Osteoblast (primary cell): ENCODE results near the gene ARHGAP40. TPM values are rescaled to one million over a fixed set of nuclear protein-coding genes. Genes with fewer than 3 reads are reported as not detected.

ENCODE experiments used
- DNase-seq: peaks from one replicate; pipeline ENCODE4 v3.0.0; 2011; ENCODE audit warnings: low spot score, mixed read lengths; ENCODE audit not compliant: insufficient read length; ENCODE audit errors: missing footprints
- H2AFZ ChIP-seq: 2 replicates; pipeline ENCODE4 v1.6.0; 2011; ENCODE audit warnings: mild to moderate bottlenecking, low read length
- H3K27ac ChIP-seq: 2 replicates; pipeline ENCODE4 v1.5.1; 2011; ENCODE audit warnings: mild to moderate bottlenecking, low read depth, low read length, moderate library complexity
- H3K27me3 ChIP-seq: 2 replicates; pipeline ENCODE4 v1.6.0; 2012; ENCODE audit warnings: mild to moderate bottlenecking, control low read depth, inconsistent platforms, low read length, moderate library complexity; ENCODE audit not compliant: insufficient read depth
- H3K36me3 ChIP-seq: 2 replicates; pipeline ENCODE4 v1.5.1; 2011; ENCODE audit warnings: mild to moderate bottlenecking, low read length, control low read depth, moderate library complexity; ENCODE audit not compliant: insufficient read depth
- H3K4me1 ChIP-seq: 2 replicates; pipeline ENCODE4 v1.5.1; 2011; ENCODE audit warnings: mild to moderate bottlenecking, low read length, control low read depth, moderate library complexity; ENCODE audit not compliant: insufficient read depth
- H3K4me2 ChIP-seq: 2 replicates; pipeline ENCODE4 v1.6.0; 2011; ENCODE audit warnings: mild to moderate bottlenecking, low read length; ENCODE audit not compliant: insufficient read depth
- H3K4me3 ChIP-seq: fragments of 200-600 bp; sonication (generic); 3 replicates; pipeline ENCODE4 v1.5.1; 2012; ENCODE audit warnings: mild to moderate bottlenecking, low read length, inconsistent platforms; ENCODE audit not compliant: insufficient read depth
- H3K79me2 ChIP-seq: 2 replicates; pipeline ENCODE4 v1.6.0; 2012; ENCODE audit warnings: mild to moderate bottlenecking, low read length, control low read depth, inconsistent platforms; ENCODE audit not compliant: insufficient read depth
- H3K9me3 ChIP-seq: 2 replicates; pipeline ENCODE4 v1.5.1; 2011; ENCODE audit warnings: low read depth, low read length, control low read depth
- H4K20me1 ChIP-seq: 2 replicates; pipeline ENCODE4 v1.6.0; 2012; ENCODE audit warnings: mild to moderate bottlenecking, low read length, control low read depth; ENCODE audit not compliant: insufficient read depth
- total RNA-seq: library from RNA; depleted of rRNA; stranded (reverse); fragments of >200 nt; gene quantifications from 2 replicates; pipeline ENCODE4 v1.2.3, GENCODE V29; 2012
- TF ChIP-seq, protein P1 (sequence below): IDR thresholded peaks from 2 replicates; pipeline ENCODE4 v1.5.1; 2011; ENCODE audit warnings: mild to moderate bottlenecking, low read depth, low read length, moderate library complexity; ENCODE audit errors: extremely low read depth

ARHGAP40 gene
- total RNA-seq, 1 donor = not detected

DNA sequence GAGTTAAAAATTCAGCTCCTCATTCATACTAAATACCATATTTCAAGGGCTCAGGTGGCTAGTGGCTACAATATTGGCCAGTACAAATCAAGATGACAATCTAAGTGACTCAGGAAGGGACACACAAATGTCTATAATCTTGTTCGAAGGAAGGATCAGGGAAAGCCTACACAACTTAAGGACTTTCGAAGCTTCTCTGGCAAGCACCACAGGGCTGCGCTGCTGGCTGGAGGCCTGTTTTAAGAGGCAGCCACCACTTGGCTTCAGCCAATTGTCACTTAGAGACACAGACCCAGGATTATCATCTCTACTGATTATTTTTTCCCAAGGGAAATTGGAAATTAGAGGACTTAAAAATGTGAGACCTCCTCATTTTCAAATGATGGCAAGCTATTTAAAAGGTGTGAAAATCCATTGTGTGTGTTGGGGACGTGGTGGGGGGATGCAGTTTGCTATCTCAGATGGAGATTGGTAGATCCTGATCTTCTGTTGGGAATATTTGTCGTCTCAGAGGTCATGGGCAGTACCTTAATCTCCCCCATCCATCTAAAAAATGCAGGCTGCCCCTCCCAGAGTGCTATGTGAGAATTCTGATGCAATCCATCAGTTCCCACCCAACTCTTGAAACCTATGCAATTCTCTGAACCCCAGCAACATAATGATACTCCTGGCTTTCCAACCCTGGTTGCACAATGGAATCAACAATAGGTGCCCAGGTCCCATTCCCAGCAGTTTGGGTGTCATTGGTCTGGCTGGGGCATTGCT is 11.3 kb downstream of the ARHGAP40 start:
- no peaks in the 10 kb centered on the region for H3K36me3 ChIP-seq
- peak; percentile 78 for DNase-seq
- H3K27me3 ChIP-seq = peaks cover 14% of the 10 kb centered on the region
- H2AFZ ChIP-seq = no peak overlapping the region
- H3K9me3 ChIP-seq = no peaks in the 10 kb centered on the region
- no peaks in the 10 kb centered on the region for H4K20me1 ChIP-seq
- TF ChIP-seq, protein P1, sequence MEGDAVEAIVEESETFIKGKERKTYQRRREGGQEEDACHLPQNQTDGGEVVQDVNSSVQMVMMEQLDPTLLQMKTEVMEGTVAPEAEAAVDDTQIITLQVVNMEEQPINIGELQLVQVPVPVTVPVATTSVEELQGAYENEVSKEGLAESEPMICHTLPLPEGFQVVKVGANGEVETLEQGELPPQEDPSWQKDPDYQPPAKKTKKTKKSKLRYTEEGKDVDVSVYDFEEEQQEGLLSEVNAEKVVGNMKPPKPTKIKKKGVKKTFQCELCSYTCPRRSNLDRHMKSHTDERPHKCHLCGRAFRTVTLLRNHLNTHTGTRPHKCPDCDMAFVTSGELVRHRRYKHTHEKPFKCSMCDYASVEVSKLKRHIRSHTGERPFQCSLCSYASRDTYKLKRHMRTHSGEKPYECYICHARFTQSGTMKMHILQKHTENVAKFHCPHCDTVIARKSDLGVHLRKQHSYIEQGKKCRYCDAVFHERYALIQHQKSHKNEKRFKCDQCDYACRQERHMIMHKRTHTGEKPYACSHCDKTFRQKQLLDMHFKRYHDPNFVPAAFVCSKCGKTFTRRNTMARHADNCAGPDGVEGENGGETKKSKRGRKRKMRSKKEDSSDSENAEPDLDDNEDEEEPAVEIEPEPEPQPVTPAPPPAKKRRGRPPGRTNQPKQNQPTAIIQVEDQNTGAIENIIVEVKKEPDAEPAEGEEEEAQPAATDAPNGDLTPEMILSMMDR = no peak
- H3K4me2 ChIP-seq = no peak overlapping the region
- no peaks in the 10 kb centered on the region for H3K79me2 ChIP-seq
- H3K27ac ChIP-seq = no peak overlapping the region
- H3K4me3 ChIP-seq = no peak overlapping the region
- H3K4me1 ChIP-seq = peaks cover 6% of the 10 kb centered on the region

DNA sequence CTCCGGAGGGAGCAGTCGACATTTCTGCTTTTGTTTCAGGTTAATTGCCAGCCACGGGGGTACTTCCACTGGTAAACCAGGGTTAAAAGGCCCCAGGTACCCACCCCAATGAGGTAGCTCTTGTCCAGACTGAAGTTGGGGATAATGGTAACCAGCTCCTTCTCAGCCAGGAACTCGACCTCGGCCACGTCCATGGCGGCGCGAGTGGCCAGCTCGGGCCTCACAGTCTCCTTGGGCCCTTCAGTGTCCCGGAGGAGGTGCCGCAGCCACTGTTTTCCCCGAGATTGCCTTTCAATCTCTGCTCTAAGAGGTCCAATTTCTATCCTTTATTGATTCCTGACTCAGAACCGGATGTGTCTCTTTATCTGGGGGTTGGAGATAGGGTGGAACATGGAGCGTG is 13.7 kb downstream of the ARHGAP40 start:
- Histone ChIP-seq H3K79me2 (no peaks in the 10 kb centered on the region), H3K27me3 (peaks cover 20% of the 10 kb centered on the region), H3K27ac (no peak overlapping the region), H4K20me1 (no peaks in the 10 kb centered on the region), H3K4me3 (no peak overlapping the region), H3K4me1 (peaks cover 6% of the 10 kb centered on the region), H3K36me3 (no peaks in the 10 kb centered on the region), H3K4me2 (no peak overlapping the region), H2AFZ (no peak overlapping the region), H3K9me3 (no peaks in the 10 kb centered on the region)
- TF ChIP-seq, protein P1 = no peak
- no peak for DNase-seq

DNA sequence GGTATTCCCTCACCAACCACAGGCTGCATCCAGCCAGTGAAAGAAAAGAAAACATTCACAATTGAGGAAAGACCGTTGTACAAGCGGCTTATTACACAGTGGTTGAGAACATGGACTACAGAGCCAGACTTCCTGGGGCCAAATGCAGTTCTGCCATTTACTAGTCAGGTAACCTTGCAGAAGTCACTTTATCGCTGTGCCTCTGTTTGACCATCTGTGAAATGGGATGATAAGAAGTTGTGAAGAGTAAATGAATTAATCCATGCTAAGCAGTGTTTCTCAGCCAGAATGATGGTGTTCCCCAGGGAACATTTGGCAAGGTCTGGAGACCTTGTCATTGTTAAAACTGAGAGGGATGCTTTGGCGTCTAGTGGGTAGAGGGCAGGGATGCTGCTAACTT is 14.8 kb downstream of the ARHGAP40 start:
- TF ChIP-seq, protein P1 = no peak
- no peak overlapping the region for H3K27ac ChIP-seq
- H3K9me3 ChIP-seq = no peaks in the 10 kb centered on the region
- H3K4me2 ChIP-seq = no peak overlapping the region
- no peak for DNase-seq
- H3K79me2 ChIP-seq = no peaks in the 10 kb centered on the region
- no peaks in the 10 kb centered on the region for H4K20me1 ChIP-seq
- no peak overlapping the region for H2AFZ ChIP-seq
- H3K27me3 ChIP-seq = peaks cover 31% of the 10 kb centered on the region
- no peak overlapping the region for H3K4me3 ChIP-seq
- peaks cover 6% of the 10 kb centered on the region for H3K4me1 ChIP-seq
- H3K36me3 ChIP-seq = no peaks in the 10 kb centered on the region

DNA sequence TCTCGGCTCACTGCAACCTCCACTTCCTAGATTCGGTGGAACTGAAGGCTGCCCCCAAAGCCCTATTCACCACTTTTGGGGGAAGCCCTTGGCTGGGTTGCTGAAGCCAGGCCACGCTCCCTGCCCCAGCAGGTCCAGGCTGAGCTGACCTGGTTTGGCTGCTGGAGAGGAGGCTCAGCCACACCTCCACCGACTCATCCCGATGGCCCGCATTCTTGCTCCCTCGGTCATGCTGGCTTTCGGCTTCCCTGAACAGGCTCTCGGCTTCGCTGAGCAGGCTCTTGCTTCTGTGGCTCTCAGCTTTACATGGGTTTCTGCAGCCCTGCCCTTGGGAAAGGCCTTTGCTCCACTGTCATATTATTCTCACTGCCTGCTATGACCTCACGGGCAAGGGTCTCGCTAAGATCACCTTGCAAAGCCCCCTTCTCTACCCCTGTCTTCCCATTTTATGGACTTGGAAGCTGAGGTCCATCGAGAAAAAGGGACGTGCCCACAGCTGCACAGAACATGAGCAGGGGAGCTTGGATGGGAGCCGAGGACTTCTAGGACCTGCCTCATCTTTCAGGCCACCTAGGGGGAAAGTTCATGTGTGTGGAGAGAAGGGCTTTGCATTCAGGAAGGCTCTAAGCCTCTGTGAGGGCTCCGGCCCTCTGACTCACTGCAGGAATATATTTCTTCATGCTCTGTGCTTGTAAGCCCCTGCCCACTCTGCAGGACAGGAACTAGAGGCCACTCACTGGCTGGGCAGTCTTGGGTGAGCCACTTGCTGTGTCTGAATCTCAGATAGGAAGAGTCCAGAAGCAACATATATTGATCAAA is 15.6 kb downstream of the ARHGAP40 start:
- no peaks in the 10 kb centered on the region for H3K79me2 ChIP-seq
- H4K20me1 ChIP-seq = no peaks in the 10 kb centered on the region
- no peak overlapping the region for H3K4me2 ChIP-seq
- H3K36me3 ChIP-seq = no peaks in the 10 kb centered on the region
- peaks cover 35% of the 10 kb centered on the region for H3K27me3 ChIP-seq
- no peak overlapping the region for H2AFZ ChIP-seq
- no peak overlapping the region for H3K27ac ChIP-seq
- peaks cover 6% of the 10 kb centered on the region for H3K4me1 ChIP-seq
- no peaks in the 10 kb centered on the region for H3K9me3 ChIP-seq
- no peak overlapping the region for H3K4me3 ChIP-seq
- TF ChIP-seq, protein P1 = no peak
- DNase-seq = peak; percentile 77
